Measurements from ENCODE around the gene APLP2. TPM values are rescaled to one million over a fixed set of nuclear protein-coding genes. Genes with fewer than 3 reads are reported as not detected.

APLP2 gene
- polyA plus RNA-seq, 4 donors: 230 to 504 (median 454) TPM

DNA sequence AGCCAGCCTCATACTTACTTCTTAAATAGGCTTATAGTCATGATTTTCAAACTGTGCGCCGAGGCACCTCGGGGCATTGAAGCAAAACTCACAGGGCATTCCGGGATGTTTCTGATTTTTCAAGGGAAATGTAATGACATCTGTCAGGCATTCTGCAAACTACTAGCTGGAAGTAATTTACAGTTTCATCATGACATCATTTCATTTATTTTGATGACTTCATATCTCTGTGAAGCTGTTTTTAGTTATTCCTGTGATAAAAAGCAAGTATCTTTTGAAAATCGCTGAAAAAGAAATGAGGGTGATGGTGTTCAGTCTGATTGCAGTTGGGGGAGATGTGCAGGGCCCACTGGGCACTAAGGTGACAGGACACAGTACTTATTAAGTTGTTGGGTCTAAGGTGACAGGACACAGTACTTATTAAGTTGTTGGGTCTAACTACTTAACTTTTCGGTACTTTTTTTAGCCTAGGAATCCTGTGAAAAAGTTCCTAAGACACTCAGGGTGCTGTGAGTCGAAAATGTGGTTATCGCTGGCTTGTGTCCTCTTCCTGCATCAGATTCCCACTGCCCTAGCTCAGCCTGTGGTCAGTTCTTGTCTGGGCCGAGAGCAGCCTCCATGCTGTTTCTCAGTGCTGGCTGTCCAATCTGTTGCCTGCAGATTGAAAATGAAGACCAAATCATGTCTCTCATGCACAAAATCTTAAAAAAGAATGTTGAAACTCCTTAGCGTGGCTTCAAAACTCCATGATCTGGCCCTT is 42.6 kb downstream of the APLP2 start:
- DNase-seq (ENCODE audit: low read depth in 4 of 4, low spot score in 3 of 4): no peak

DNA sequence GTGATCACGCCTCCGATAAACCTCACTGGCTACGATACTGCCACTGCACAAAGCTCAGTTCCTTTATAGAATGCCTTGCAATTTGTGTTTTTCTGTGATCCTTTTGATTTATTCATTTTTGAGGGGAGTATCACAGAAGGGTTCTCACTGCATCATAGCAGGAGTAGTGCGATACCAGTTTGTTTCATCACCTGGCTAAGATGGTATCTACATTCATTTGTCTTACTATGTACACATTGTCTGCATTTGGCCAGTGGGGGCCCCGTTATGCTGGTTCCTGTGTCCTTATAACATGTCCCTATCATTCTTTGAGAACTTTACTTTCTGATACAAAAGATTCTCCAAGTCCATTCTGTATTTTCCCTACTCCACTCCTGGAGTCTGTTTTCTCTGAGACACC is 44.6 kb downstream of the APLP2 start:
- no peak for DNase-seq (ENCODE audit: low read depth in 4 of 4, low spot score in 3 of 4)

DNA sequence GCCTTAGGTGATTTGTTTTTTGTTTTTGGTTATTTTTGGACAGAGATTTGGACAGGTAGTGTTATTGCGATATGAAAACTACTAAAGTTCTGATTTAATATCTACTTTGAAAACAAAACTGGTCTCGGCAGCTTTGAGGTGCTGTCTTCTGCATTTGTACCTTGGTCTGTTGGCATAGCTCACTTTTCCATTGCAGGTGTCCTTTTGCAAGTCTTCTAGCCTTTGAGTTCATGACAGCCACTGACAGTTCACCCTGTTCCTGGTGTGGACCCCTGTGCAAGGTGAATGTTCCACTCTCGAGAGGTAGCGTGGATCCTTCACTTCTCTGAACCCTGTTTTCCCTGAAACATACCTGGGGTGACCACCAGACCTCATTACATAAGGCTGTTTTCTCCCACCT is 45.0 kb downstream of the APLP2 start:
- DNase-seq (ENCODE audit: low read depth in 4 of 4, low spot score in 3 of 4): no peak

DNA sequence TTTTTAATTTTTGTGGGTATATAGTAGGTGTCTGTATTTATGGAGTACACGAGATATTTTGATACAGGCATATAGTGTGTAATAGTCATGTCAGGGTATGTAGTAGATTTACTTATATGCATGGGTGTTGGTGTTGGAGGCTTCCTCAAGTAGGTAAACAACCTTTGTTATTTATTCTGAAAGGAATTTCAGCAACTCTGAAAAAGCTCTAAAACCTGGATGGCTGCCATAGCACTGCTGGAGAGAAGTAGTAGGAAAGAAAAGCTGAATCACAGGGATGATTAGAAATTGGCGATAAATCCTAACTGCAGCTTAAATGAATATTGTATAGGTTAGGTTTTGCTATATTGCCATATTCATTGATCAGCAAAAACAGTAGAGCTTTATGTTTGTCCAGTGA is 45.5 kb downstream of the APLP2 start:
- DNase-seq (ENCODE audit: low read depth in 4 of 4, low spot score in 3 of 4): no peak

DNA sequence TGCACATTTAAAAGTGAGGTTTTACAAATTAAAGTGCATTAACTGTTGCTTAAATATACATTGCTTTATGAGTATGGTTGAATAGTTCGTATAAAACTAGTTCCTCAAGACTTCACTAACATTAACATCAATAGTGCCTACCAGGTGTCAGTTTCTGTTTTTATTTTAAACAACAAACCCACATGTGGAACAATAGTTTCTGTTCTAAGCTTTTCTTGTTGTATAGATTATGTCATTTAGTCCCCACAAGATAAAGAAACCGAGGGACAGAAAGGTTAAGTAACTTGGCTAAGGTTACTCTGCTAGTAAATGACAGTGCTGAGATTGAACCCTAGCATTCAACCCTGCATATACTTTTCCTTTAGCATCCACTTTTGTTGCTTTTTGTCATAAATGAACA is 48.5 kb downstream of the APLP2 start:
- DNase-seq (ENCODE audit: low read depth in 4 of 4, low spot score in 3 of 4): no peak

DNA sequence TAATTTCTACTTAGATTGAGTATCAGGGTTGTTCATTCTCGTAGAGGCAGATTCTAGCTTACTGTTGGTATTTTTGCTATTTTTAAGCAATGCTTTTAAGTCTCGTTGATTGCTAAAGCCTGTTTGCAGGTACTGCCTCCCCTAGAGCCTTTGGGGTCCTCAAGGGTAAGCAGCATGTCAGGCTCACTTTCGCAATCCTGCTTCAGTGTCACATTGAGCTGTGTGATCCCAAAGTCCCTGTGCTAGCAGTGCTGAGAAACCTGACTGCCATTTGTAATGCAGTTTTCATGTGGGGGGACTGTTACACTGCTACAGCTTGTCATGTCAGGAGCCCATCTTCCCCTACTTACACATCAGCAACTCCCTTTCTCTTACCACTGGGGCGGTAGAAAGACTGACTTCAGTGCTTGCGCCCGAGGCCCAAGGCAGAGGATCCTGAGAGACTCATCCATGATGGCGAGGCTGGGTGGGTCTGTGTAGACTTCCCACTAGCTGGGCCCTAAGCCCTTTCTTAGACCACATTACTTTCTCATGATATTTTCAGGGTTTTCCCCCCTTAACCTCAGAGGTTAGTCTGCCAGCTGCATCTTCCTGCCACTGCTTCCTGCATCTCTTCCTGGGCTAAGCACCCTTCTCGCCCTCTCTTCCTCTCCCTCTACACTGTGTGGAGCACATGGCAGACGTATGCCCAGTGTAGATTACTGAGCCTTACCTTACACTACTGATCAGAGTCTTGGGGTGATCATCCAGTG is 49.1 kb downstream of the APLP2 start:
- DNase-seq (ENCODE audit: low read depth in 4 of 4, low spot score in 3 of 4): no peak

DNA sequence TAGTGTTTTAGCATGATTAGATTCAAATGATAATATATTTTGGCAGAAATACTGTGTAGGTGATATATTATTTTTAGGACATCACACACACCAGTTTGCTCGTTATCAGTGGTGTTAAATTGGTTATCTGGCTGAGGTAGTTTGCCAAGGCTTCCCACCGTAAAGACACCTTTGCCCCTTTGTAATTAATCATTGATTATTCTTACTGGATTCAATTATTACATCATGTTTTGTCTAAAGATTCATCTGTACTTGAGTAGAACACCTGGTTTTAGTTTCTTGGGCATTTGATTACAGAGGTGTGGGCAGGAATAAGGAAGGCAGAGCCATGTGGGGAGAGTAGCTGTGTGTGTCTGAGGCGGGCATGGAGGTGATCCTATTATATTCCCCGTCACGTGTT is 50.4 kb downstream of the APLP2 start:
- DNase-seq (ENCODE audit: low read depth in 4 of 4, low spot score in 3 of 4): no peak

DNA sequence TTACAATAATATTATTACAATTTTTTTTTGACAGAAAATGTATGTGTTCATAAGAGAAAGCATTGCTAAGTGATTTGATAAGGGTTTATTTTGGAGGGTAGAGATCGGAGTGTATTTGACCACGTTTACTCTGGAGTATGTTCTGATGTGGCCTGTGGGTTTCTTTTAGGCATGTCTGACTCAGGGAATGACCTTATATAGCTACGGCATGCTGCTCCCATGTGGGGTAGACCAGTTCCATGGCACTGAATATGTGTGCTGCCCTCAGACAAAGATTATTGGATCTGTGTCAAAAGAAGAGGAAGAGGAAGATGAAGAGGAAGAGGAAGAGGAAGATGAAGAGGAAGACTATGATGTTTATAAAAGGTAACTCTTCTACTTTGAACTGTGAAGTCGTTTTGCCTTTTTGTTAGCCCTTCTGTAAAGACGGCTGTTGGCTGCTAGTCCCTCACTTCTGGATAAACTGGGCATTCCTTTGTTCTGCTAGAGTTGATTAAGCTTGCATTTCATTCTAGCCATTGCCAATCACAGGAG is 51.8 kb downstream of the APLP2 start:
- DNase-seq (ENCODE audit: low read depth in 4 of 4, low spot score in 3 of 4): no peak

DNA sequence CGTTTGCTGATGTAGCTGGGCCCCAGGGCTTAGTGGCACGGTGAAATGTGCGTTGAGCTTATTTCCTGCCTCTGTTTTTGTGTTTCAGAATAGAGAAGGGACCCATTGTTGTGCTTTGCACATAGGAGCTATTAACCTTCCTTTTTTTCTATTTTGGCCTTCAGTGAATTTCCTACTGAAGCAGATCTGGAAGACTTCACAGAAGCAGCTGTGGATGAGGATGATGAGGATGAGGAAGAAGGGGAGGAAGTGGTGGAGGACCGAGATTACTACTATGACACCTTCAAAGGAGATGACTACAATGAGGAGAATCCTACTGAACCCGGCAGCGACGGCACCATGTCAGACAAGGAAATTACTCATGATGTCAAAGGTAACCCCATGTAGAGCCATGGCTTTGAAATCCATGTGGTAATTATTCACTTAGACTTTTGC is 52.5 kb downstream of the APLP2 start:
- DNase-seq (ENCODE audit: low read depth in 4 of 4, low spot score in 3 of 4): no peak

DNA sequence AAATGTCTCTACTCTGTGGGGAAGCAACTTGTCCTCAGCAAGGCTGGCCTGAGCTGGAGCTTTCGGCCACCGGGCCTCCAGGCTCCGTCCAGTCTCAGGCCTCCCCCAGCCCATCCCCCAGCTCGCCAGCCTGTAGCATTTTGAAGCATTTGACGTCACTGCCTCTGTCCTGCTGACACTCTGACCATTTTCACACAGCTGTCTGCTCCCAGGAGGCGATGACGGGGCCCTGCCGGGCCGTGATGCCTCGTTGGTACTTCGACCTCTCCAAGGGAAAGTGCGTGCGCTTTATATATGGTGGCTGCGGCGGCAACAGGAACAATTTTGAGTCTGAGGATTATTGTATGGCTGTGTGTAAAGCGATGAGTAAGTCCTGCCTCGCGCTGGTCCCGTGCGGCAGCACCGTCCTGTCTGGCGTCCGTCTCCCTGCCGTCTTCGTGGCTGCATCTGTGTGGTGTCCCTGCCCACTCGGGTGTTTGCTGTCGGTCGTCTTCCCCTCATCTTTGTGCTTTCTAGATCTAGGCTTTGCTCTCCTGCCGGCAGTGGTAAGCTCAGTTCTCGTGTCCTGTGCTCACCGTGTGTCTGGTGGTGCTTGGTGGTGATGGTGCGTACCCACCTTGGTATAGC is 53.8 kb downstream of the APLP2 start:
- no peak for DNase-seq (ENCODE audit: low read depth in 4 of 4, low spot score in 3 of 4)

DNA sequence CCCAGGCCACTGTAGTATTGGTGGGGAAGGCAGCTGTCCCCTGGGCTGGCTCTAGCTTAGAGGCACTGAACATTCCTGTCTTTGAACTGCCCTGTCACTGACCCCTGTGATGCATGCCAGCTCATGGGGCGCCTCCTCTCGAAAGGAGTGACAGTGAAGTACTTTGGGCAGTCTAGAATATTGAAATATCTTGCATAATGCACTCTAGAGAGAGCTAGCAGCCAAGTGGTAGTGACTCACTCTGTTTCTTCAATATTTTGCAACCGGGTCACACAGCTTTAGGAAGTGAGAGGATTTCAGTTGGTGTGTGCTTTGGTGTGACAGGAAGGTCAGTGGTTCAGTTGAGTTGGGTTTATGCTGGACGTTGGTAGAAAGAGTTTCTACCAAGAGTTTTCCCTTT is 54.4 kb downstream of the APLP2 start:
- DNase-seq (ENCODE audit: low read depth in 4 of 4, low spot score in 3 of 4): no peak

DNA sequence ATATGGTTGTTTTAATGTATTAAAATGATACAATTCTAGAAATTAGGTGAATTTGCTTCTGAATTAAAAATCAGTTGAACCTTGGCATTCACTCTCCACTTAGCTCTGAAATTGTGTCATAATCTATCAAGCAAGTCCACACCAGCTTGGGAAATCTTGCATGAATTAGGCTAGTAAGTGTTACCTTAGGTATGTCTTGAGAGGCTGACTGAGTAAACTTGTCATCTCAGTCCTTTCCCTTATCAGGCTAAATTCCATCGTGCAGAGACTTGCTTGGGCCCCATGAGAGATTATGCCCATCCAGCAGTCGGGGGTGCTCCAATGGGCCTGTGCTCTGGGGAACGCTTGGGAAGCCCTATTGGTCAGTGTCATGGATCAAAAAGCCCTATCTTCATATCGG is 55.9 kb downstream of the APLP2 start:
- no peak for DNase-seq (ENCODE audit: low read depth in 4 of 4, low spot score in 3 of 4)

DNA sequence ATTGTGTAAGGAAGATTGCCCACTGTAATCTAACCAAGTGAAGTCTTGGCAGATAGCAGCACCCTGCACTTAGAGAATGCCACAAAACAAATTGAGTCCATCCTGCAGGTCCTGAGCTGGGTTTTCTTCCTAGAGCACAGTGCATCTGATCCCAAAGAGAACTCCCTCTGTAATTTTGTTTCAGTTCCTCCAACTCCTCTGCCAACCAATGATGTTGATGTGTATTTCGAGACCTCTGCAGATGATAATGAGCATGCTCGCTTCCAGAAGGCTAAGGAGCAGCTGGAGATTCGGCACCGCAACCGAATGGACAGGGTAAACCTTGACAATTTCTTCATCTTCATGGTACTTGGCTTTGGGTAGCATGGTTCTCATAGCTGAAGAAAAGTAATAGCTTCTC is 56.8 kb downstream of the APLP2 start:
- DNase-seq (ENCODE audit: low read depth in 4 of 4, low spot score in 3 of 4): no peak

DNA sequence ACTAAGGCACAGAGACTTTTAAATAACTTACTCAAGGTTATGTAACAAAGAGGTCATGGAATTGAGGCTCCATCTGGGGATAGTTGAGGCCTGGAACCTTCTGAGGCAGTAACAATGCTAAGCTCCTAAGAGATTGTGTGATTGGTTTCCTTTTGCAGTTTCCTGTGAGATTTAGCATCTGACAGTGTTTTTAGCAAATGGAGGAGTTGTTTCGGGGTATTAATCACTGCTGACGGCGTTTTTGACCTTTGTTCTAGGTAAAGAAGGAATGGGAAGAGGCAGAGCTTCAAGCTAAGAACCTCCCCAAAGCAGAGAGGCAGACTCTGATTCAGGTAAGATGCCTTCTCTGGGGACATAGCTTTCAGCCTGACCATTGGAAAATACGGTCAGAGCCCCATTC is 57.8 kb downstream of the APLP2 start:
- no peak for DNase-seq (ENCODE audit: low read depth in 4 of 4, low spot score in 3 of 4)

DNA sequence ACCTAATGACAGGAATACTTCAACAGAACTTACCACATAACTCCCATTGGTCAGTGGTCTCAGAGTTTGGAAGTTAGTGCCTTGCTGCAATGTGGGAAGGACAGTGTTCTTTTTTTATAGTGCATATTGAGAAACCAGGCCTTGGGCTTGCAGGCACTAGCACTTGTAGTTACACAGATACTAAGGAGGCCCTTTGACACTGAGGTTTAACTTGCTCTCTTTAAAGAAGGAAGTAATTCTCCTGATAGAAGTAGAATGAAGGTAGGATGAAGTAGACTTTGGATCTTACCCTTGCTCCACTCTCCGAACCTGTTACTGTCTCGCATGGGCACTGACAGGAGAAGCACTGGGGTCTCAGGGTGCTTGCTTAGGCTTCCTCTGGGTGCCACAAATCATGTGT is 58.9 kb downstream of the APLP2 start:
- no peak for DNase-seq (ENCODE audit: low read depth in 4 of 4, low spot score in 3 of 4)

DNA sequence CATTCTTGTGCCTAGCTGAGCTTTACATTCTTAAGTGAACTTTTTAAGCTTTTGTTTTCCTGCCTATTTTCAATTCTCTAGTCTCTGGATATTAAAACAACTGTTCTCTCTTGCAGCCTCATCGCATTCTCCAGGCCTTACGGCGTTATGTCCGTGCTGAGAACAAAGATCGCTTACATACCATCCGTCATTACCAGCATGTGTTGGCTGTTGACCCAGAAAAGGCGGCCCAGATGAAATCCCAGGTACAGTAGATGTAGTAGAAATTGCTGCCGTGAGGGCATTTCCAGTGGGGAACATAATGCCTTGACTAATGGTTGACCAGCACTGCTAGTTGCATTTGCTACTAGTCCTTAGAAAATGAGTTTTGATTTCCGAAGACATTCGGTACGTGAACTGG is 60.2 kb downstream of the APLP2 start:
- DNase-seq (ENCODE audit: low read depth in 4 of 4, low spot score in 3 of 4): no peak

DNA sequence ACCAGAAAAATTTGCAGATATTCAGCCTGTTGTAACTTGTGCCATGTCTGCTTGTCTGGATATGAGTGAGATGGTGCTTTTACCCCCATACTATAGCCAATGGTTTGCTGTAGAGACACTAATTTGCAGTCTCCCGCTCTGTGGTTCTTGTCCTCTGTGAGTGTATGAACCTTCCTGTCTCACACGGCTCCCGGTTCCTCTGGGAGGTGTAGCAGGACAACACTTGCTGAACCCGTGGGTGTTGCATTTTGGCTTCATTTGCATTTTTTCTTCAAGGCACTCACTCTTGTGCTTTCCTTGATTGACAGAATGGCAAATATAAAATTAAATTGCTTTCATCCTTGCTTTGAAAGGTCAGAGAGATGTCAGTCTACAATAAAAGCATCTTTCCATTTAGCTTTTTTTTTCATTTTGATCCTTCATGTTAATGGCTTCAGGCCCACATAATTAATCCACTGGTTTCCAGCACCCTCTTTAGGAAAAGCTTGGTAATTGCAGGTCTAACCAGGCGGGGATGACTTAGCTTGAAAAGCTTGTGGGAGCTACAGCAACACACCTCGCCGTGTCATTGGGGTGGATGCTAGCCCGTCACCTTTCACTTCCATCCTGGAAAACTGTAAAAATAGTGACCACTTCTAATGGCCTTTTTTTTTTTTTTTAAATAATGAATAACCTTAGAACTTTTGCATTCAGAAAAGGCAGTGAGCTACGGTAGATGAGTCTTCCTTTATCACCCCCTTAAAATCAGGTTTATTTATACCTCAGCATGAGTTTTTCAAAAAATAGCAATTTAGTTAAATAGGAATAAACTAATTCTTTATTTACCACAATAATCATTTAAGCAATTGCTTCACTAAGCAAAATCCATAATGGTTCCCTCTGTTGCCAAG is 62.5 kb downstream of the APLP2 start:
- peak in 2 of 4 donors; percentile 35 to 50 for DNase-seq (ENCODE audit: low read depth in 4 of 4, low spot score in 3 of 4)

DNA sequence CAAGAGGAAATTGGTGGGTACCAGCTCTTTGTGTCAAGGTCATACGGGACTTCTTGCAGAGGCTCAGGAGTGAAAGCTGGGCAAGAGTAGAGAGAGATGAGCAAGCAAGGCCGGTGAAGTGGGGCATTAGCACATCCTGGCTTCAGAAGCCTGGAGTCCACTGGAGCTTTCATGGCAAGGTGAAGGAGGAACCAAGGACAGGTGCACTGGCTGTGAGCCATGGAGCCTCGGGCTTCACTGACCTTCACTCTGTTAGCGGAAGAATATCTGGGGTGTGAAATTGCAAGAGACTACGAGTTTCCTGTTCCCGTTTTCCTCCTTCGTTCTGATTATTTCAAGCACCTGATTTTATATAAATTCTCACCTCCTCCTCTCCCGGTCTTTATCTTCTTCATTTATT is 64.0 kb downstream of the APLP2 start:
- no peak for DNase-seq (ENCODE audit: low read depth in 4 of 4, low spot score in 3 of 4)

DNA sequence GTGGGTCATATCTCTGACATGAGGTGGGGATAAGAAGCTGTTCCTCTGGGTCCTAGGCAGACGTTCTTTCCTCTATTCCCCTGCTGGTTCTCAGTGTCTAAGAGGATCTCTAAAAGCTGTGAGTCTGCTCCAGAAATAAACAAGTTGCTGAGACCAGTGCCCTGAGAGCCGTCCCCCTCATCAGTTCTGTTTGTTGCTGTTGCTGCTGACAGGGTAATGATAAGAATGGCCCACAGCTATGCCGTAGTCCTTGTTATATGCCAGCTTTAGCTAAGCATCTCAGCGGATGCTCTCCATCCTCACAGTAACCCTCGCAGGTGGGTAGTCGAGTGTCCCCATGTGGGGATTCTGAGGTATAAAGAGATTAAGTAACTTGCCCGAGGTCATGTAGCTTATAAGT is 66.4 kb downstream of the APLP2 start:
- DNase-seq (ENCODE audit: low read depth in 4 of 4, low spot score in 3 of 4): no peak

DNA sequence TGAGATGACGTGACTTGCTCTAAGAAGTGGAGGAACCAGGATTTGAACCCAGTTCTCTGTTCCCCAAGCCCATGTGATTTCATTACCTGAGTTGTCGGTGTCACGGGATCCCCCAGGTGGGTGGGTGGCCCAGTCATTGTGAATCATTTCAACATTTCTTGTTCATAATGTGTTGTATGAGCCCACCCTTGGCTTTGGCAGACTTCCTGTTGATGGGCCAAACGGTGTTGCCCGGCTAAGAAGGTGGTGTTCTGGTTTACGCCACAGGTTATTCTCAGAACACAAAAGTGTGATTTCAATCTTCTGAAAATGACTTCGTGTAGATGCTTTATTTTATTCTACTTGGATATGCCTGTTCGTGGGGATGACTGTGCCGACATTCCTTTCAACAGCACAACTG is 68.3 kb downstream of the APLP2 start:
- no peak for DNase-seq (ENCODE audit: low read depth in 4 of 4, low spot score in 3 of 4)

DNA sequence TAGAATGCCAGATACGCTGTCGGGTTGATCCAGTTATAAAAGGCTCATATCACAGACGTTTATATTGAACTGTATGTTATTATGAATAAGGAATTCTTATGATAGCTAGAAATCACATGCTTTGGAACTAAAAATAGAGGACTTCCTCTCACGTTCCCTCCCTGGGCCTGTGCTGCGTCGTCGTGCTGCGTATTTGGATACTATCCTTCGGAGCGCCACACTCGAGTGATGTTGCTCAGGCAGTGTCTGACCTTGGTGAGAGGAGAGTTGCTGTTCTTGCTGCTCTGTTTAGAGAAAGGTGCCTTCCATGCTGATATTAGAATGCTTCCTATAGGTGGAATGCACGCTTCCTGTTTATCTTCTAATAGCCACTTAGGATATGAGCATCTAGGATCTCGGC is 69.7 kb downstream of the APLP2 start:
- no peak for DNase-seq (ENCODE audit: low read depth in 4 of 4, low spot score in 3 of 4)

Data from left renal pelvis (tissue), 4 donors.